Muscle of leg (tissue), 11 donors: Measurements from ENCODE around the gene ATG9B. TPM values are rescaled to one million over a fixed set of nuclear protein-coding genes. Genes with fewer than 3 reads are reported as not detected.
A peak's percentile ranks its signal among the peaks of the same experiment; 100 is the strongest.

Experiments used
- DNase-seq: peaks from one replicate; pipeline ENCODE4 v3.0.0; 2013
- H3K27ac ChIP-seq: one replicate; pipeline ENCODE4 v1.5.1; 2013; ENCODE audit warnings: mild to moderate bottlenecking, low read length, control low read depth
- H3K27me3 ChIP-seq: one replicate; pipeline ENCODE4 v1.6.1; 2013; ENCODE audit warnings: low read length; ENCODE audit not compliant: control insufficient read depth, insufficient read depth
- H3K36me3 ChIP-seq: one replicate; pipeline ENCODE4 v1.6.1; 2013; ENCODE audit warnings: low read length; ENCODE audit not compliant: control insufficient read depth, insufficient read depth
- H3K4me1 ChIP-seq: one replicate; pipeline ENCODE4 v1.6.1; 2013; ENCODE audit warnings: low read length; ENCODE audit not compliant: control insufficient read depth, insufficient read depth
- H3K4me3 ChIP-seq: one replicate; pipeline ENCODE4 v1.5.1; 2013; ENCODE audit warnings: low read length, control low read depth
- H3K9me3 ChIP-seq: replicated peaks from 2 replicates; pipeline ENCODE4 v1.6.1; 2013; ENCODE audit warnings: low read depth, low read length; ENCODE audit not compliant: control insufficient read depth
- WGBS: methylation state at CpG from one replicate; pipeline ENCODE4 v1.1.5; 2013; ENCODE audit warnings: missing lambda C conversion rate; ENCODE audit not compliant: insufficient coverage; 5-methylcytosine and 5-hydroxymethylcytosine counted together
- polyA plus RNA-seq, 8 donors: library from polyadenylated mRNA; unstranded; fragments of 120-200 nt; gene quantifications; one replicate each; pipeline versions ENCODE4 v1.2.1 to v1.2.3, GENCODE V29; 2013; ENCODE audit warnings: inconsistent platforms in 1 of 8, low replicate concordance in 1 of 8; ENCODE audit not compliant: insufficient read length in 8 of 8, insufficient read depth in 1 of 8
- total RNA-seq: library from RNA; stranded (reverse); fragments of 120-200 nt; gene quantifications from one replicate; pipeline ENCODE4 v1.2.4, GENCODE V29; 2013

The ATG9B gene
- total and polyA plus RNA-seq, 9 donors, result 0.22 to 3.0 (median 1.4) TPM

GRCh38 chr7:151001546-151001945 is 22.7 kb downstream of the ATG9B start:
- 97% methylated on average over 11 of the region's 16 CpGs for WGBS
- peaks cover 5% of the 10 kb centered on the region for H3K4me1 ChIP-seq

GRCh38 chr7:151000897-151001495 is 23.3 kb downstream of the ATG9B start:
- no peaks in the 10 kb centered on the region for H3K36me3 ChIP-seq
- no peaks in the 10 kb centered on the region for H3K27me3 ChIP-seq
- no peaks in the 10 kb centered on the region for H3K9me3 ChIP-seq
- H3K27ac ChIP-seq, result no peak overlapping the region
- no peak overlapping the region for H3K4me3 ChIP-seq
- peaks cover 5% of the 10 kb centered on the region for H3K4me1 ChIP-seq
- no peak for DNase-seq
- WGBS, result 90% methylated on average over 11 of the region's 13 CpGs

More at GRCh38 chr7:151001546-151001945, 22.7 kb downstream of the ATG9B start:
- DNase-seq, result no peak
- Histone ChIP-seq H3K9me3 (no peaks in the 10 kb centered on the region), H3K4me3 (no peak overlapping the region), H3K27ac (no peak overlapping the region), H3K27me3 (no peaks in the 10 kb centered on the region), H3K36me3 (no peaks in the 10 kb centered on the region)

GRCh38 chr7:150999497-151000230 is 24.6 kb downstream of the ATG9B start:
- H3K9me3 ChIP-seq, result no peaks in the 10 kb centered on the region
- no peaks in the 10 kb centered on the region for H3K27me3 ChIP-seq
- no peak for DNase-seq
- H3K4me1 ChIP-seq, result peaks cover 11% of the 10 kb centered on the region
- WGBS, result 91% methylated on average over 5 of the region's 5 CpGs
- H3K36me3 ChIP-seq, result no peaks in the 10 kb centered on the region
- no peak overlapping the region for H3K4me3 ChIP-seq
- no peak overlapping the region for H3K27ac ChIP-seq

DNA sequence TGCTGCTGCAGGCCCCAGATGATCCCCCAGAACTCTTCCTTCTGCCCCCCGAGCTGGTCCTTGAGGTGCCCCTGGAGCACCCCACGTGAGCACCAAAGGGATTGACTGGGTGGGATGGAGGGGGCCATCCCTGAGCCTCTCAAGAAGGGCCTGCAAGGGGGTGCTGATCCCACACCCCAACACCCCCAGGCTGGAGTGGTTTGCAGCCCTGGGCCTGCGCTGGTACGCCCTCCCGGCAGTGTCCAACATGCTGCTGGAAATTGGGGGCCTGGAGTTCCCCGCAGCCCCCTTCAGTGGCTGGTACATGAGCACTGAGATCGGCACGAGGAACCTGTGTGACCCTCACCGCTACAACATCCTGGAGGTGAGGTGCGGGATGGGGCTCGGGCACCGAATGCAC is 25.3 kb downstream of the ATG9B start:
- H3K27me3 ChIP-seq, result no peaks in the 10 kb centered on the region
- no peaks in the 10 kb centered on the region for H3K9me3 ChIP-seq
- H3K4me1 ChIP-seq, result peaks cover 16% of the 10 kb centered on the region
- no peak overlapping the region for H3K27ac ChIP-seq
- H3K36me3 ChIP-seq, result no peaks in the 10 kb centered on the region
- 91% methylated on average over 11 of the region's 12 CpGs for WGBS
- H3K4me3 ChIP-seq, result no peak overlapping the region
- no peak for DNase-seq

DNA sequence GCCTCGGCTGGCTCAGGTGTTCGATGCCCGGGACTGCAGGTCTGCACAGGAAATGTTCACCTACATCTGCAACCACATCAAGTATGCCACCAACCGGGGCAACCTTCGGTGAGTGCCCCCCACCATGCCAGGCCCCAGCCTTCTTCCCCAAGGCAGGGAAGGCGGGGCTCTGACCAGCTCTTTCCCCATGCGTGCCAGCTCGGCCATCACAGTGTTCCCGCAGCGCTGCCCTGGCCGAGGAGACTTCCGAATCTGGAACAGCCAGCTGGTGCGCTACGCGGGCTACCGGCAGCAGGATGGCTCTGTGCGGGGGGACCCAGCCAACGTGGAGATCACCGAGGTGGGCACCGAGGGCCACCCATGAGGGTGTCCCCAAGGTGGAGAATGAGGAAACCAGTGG is 26.0 kb downstream of the ATG9B start:
- Histone ChIP-seq H3K36me3 (no peaks in the 10 kb centered on the region), H3K4me3 (no peak overlapping the region), H3K4me1 (peaks cover 16% of the 10 kb centered on the region), H3K9me3 (no peaks in the 10 kb centered on the region), H3K27ac (no peak overlapping the region), H3K27me3 (no peaks in the 10 kb centered on the region)
- DNase-seq, result no peak
- 84% methylated on average over 18 of the region's 20 CpGs for WGBS

DNA sequence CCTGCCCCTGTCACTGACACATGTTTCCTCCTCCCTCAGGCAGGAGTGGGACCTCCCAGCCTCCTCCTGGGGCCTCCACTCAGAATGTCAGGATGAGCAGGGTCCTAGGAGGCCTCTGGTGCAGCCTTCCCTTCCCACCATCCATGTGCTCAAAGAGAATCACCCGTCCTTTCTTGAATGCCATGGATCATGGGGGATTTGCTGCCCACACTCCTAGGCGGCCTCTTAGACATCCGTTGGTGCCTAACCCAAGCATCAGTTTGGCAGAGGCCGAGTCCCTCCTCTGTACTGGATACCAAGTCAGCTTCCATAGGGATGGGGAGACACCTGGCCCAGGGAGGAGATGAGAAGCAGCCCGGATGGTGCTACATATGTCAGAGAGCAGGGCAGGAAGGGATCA is 26.5 kb downstream of the ATG9B start:
- no peak for DNase-seq
- H3K27me3 ChIP-seq, result no peaks in the 10 kb centered on the region
- H3K4me1 ChIP-seq, result peaks cover 16% of the 10 kb centered on the region
- no peaks in the 10 kb centered on the region for H3K36me3 ChIP-seq
- H3K27ac ChIP-seq, result no peak overlapping the region
- H3K9me3 ChIP-seq, result no peaks in the 10 kb centered on the region
- no peak overlapping the region for H3K4me3 ChIP-seq
- 92% methylated on average over 2 of the region's 5 CpGs for WGBS

- Histone ChIP-seq H3K27me3 (no peaks in the 10 kb centered on the region), H3K36me3 (no peaks in the 10 kb centered on the region), H3K4me3 (no peak overlapping the region), H3K4me1 (peaks cover 16% of the 10 kb centered on the region), H3K9me3 (no peaks in the 10 kb centered on the region), H3K27ac (no peak overlapping the region)
- WGBS, result 71% methylated on average over 6 of the region's 8 CpGs
- DNase-seq, result no peak
Measured at GRCh38 chr7:150997075-150997511, 27.2 kb downstream of the ATG9B start.

- no peaks in the 10 kb centered on the region for H3K27me3 ChIP-seq
- no peak overlapping the region for H3K27ac ChIP-seq
- no peak overlapping the region for H3K4me3 ChIP-seq
- H3K9me3 ChIP-seq, result no peaks in the 10 kb centered on the region
- WGBS, result 19% methylated on average over 27 of the region's 31 CpGs
- H3K4me1 ChIP-seq, result peaks cover 16% of the 10 kb centered on the region
- no peak for DNase-seq
- no peaks in the 10 kb centered on the region for H3K36me3 ChIP-seq
Measured at GRCh38 chr7:150996376-150997074, 27.8 kb downstream of the ATG9B start.

GRCh38 chr7:150994838-150995510 is 29.3 kb downstream of the ATG9B start:
- DNase-seq, result no peak
- Histone ChIP-seq H3K27ac (no peak overlapping the region), H3K4me3 (peak overlapping the region; percentile 6), H3K36me3 (no peaks in the 10 kb centered on the region), H3K27me3 (no peaks in the 10 kb centered on the region), H3K4me1 (peaks cover 16% of the 10 kb centered on the region), H3K9me3 (no peaks in the 10 kb centered on the region)
- WGBS, result 54% methylated on average over 10 of the region's 19 CpGs
